Esophagus squamous epithelium (tissue), 4 donors: ENCODE results near the gene PUS10.

Experiments
- POLR2A ChIP-seq, 4 donors: fragments of 450-650 bp; IDR thresholded peaks; one replicate each; pipeline ENCODE4 v1.6.1; 2017; ENCODE audit warnings: antibody characterized with exemption in 4 of 4, mild to moderate bottlenecking in 4 of 4, moderate library complexity in 3 of 4
- TF ChIP-seq, protein P1 (sequence below), 6 experiments: fragments of 450-650 bp in 4 of 6; fragments of 200-600 bp in 2 of 6; sonication (generic) in 2 of 6; IDR thresholded peaks; one replicate each; pipeline ENCODE4 v1.5.1; 2016 to 2019; ENCODE audit warnings: antibody characterized with exemption in 6 of 6, mild to moderate bottlenecking in 4 of 6, moderate library complexity in 4 of 6

DNA sequence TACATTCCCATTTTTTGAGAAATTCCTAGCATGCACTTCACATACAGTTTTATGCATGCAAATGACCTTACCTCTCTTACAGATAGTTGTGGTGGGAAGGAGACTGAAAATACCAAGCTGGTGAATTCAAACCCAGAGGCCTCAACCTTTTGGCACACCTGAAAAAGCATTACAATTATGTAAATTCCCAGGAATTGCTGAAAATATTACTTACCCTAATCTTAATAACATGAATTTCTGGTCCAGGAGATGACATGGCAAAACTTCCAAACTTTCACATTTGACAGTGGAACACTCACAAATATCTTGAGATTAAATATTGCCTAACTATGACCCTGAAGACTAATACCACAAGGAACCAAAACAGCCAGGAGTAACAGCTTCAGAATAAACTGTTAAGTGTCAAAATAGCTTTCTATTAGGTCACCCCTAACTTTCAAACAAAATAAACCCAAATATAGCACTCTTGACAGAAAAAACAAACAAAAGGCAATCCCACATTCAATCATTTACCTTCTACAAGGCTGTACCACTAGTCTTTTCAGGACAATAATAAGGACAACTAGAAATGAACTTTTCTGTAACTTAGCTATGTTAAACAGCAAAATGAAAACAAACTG lies 11.5 kb downstream of the PUS10 start:
- no peak for TF ChIP-seq POLR2A (IDR thresholded peaks at IDR 0.05)
- TF ChIP-seq, protein P1, sequence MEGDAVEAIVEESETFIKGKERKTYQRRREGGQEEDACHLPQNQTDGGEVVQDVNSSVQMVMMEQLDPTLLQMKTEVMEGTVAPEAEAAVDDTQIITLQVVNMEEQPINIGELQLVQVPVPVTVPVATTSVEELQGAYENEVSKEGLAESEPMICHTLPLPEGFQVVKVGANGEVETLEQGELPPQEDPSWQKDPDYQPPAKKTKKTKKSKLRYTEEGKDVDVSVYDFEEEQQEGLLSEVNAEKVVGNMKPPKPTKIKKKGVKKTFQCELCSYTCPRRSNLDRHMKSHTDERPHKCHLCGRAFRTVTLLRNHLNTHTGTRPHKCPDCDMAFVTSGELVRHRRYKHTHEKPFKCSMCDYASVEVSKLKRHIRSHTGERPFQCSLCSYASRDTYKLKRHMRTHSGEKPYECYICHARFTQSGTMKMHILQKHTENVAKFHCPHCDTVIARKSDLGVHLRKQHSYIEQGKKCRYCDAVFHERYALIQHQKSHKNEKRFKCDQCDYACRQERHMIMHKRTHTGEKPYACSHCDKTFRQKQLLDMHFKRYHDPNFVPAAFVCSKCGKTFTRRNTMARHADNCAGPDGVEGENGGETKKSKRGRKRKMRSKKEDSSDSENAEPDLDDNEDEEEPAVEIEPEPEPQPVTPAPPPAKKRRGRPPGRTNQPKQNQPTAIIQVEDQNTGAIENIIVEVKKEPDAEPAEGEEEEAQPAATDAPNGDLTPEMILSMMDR (IDR thresholded peaks at IDR 0.05), result no peak
